ENCODE measurements around the gene FKBP8.

GRCh38 chr19:18557411-18558201 is 14.2 kb upstream of the FKBP8 start, which contains the start of gene KXD1:
- TF ChIP-seq EP300 (conservative IDR thresholded peaks at IDR 0.05; ENCODE audit: poor library complexity, severe bottlenecking) (peak; percentile 78), CTCF (IDR thresholded peaks at IDR 0.05; ENCODE audit: poor library complexity, severe bottlenecking) (no peak), POLR2AphosphoS5 (IDR thresholded peaks at IDR 0.05) (peak; percentile 89), EZH2 (IDR thresholded peaks at IDR 0.05; ENCODE audit: borderline replicate concordance, insufficient read depth, low read length, poor library complexity, severe bottlenecking) (no peak), TAF1 (IDR thresholded peaks at IDR 0.05; ENCODE audit: low read depth) (no peak), RAD21 (conservative IDR thresholded peaks at IDR 0.05) (no peak), REST (IDR thresholded peaks at IDR 0.05; ENCODE audit: borderline replicate concordance) (peak; percentile 54), SMC3 (conservative IDR thresholded peaks at IDR 0.05; ENCODE audit: poor library complexity) (no peak), MXI1 (conservative IDR thresholded peaks at IDR 0.05; ENCODE audit: poor library complexity, severe bottlenecking) (peak; percentile 90)

All from neural cell (in vitro differentiated cells).